Panc1 (cell line): ENCODE results near the gene OR8B4. TPM values are rescaled to one million over a fixed set of nuclear protein-coding genes. Genes with fewer than 3 reads are reported as not detected.

Source experiments
- ATAC-seq: fragments of 200-7000 bp; cut with Tn5 transposase; 2 replicates; pipeline ENCODE4 v1.9.1; 2020; ENCODE audit warnings: mild to moderate bottlenecking, moderate library complexity
- BruUV-seq: library from RNA; stranded (reverse); fragments of 400-500 nt; replicated peaks from 2 replicates; lab custom pipeline; 2021; lab: Mats Ljungman, UMichigan
- CTCF ChIA-PET: fragments of 300-600 bp; sonication (Branson Sonifier 250); formaldehyde crosslinking; loops from one replicate; lab custom pipeline; 2022; ENCODE audit warnings: antibody characterized with exemption; lab: Charles Lee
- POLR2A ChIA-PET: fragments of 300-600 bp; sonication (Branson Sonifier 250); formaldehyde crosslinking; loops from one replicate; lab custom pipeline; 2022; ENCODE audit warnings: antibody characterized with exemption; lab: Charles Lee
- DNase-seq: peaks from one replicate; pipeline ENCODE4 v3.0.0-alpha.2; 2010; ENCODE audit warnings: low read depth, low spot score
- H3K27ac ChIP-seq: 2 replicates; pipeline ENCODE4 v1.5.1; 2011; ENCODE audit warnings: mild to moderate bottlenecking, low read length, inconsistent platforms
- H3K27me3 ChIP-seq: fragments of 200-500 bp; sonication (Bioruptor generic); 2 replicates; pipeline ENCODE4 v1.6.0; 2014; ENCODE audit warnings: low read length, inconsistent platforms; ENCODE audit not compliant: control insufficient read depth, insufficient read depth
- H3K36me3 ChIP-seq: fragments of 200-500 bp; sonication (Bioruptor generic); 2 replicates; pipeline ENCODE4 v1.5.1; 2014; ENCODE audit warnings: inconsistent platforms, mild to moderate bottlenecking, low read length, moderate library complexity; ENCODE audit not compliant: control insufficient read depth, insufficient read depth
- H3K4me1 ChIP-seq: 2 replicates; pipeline ENCODE4 v1.5.1; 2011; ENCODE audit warnings: inconsistent platforms, mild to moderate bottlenecking, low read length, moderate library complexity; ENCODE audit not compliant: control insufficient read depth, insufficient read depth
- H3K4me3 ChIP-seq, 2 experiments: 2 replicates each; pipeline ENCODE4 v1.5.1; 2011 to 2012; ENCODE audit warnings: low read depth in 2 of 2, low read length in 2 of 2, mild to moderate bottlenecking in 2 of 2, inconsistent platforms in 1 of 2, moderate library complexity in 1 of 2
- H3K9me3 ChIP-seq: fragments of 200-500 bp; sonication (Bioruptor generic); 2 replicates; pipeline ENCODE4 v1.5.1; 2014; ENCODE audit warnings: low read depth, mild to moderate bottlenecking, inconsistent platforms, low read length, moderate library complexity; ENCODE audit not compliant: control insufficient read depth, insufficient read depth
- CTCF ChIP-seq: fragments of 450-650 bp; IDR thresholded peaks from 2 replicates; pipeline ENCODE4 v1.5.1; 2017; ENCODE audit warnings: mild to moderate bottlenecking
- POLR2AphosphoS5 ChIP-seq: IDR thresholded peaks from 2 replicates; pipeline ENCODE4 v1.6.1; 2012; ENCODE audit warnings: mild to moderate bottlenecking, low read depth, low read length, moderate library complexity
- REST ChIP-seq, 2 experiments: IDR thresholded peaks; 2 replicates each; pipeline ENCODE4 v1.6.1; 2011 to 2012; ENCODE audit warnings: low read depth in 2 of 2, control low read depth in 1 of 2, low read length in 1 of 2, mild to moderate bottlenecking in 1 of 2, moderate library complexity in 1 of 2; ENCODE audit not compliant: insufficient read depth in 1 of 2
- SIN3A ChIP-seq: IDR thresholded peaks from 2 replicates; pipeline ENCODE4 v1.6.1; 2012; ENCODE audit warnings: low read depth, mild to moderate bottlenecking, low read length, moderate library complexity, borderline replicate concordance; ENCODE audit not compliant: insufficient read depth
- TCF7L2 ChIP-seq: IDR thresholded peaks from 2 replicates; pipeline ENCODE4 v1.6.1; 2011; ENCODE audit warnings: mild to moderate bottlenecking, low read depth, low read length, inconsistent platforms
- in situ Hi-C: cut with HindIII; loops from 2 replicates; pipeline ENCODE4 v1.10.0; 2016; ENCODE audit warnings: low sequenced_read_pairs, low pct_unique_long_range_greater_than_20kb
- intact Hi-C: fragments of 100-400 bp; cut with micrococcal nuclease; formaldehyde crosslinking; loops from one replicate; pipeline ENCODE4 v1.10.0; 2022; ENCODE audit not compliant: unreplicated experiment
- total RNA-seq: library from RNA; stranded (reverse); gene quantifications from one replicate; pipeline ENCODE4 v1.2.1, GENCODE V29; 2021; ENCODE audit not compliant: unreplicated experiment

Gene OR8B4
- total RNA-seq, 1 experiment from 2014 or later = not detected

GRCh38 chr11:124467381-124467927 is 42.8 kb upstream of the OR8B4 start:
- DNase-seq = no peak
- ATAC-seq = no peak
- Histone ChIP-seq H3K27me3 (no peaks in the 10 kb centered on the region), H3K9me3 (no peaks in the 10 kb centered on the region), H3K4me3 (no peak overlapping the region), H3K36me3 (no peaks in the 10 kb centered on the region), H3K4me1 (no peaks in the 10 kb centered on the region), H3K27ac (no peak overlapping the region)
- ChIA-PET POLR2A (no interaction called here), CTCF (no interaction called here)
- intact Hi-C loops = no loop called here
- BruUV-seq = no TSS peak
- in situ Hi-C loops = no loop called here
- no peak for TF ChIP-seq POLR2AphosphoS5
- TF ChIP-seq TCF7L2 = no peak
- TF ChIP-seq REST (IDR thresholded peaks at IDR 0.05; ENCODE audit: insufficient read depth in 1 of 2, low read depth in 2 of 2, low read length in 1 of 2) = no peak
- no peak for TF ChIP-seq CTCF
- TF ChIP-seq SIN3A = no peak

- no peak overlapping the region for H3K4me3 ChIP-seq
- ChIA-PET CTCF (no interaction called here), POLR2A (no interaction called here)
- ATAC-seq = no peak
- intact Hi-C loops = no loop called here
- H3K27me3 ChIP-seq = no peaks in the 10 kb centered on the region
- BruUV-seq = no TSS peak
- H3K4me1 ChIP-seq = no peaks in the 10 kb centered on the region
- no peaks in the 10 kb centered on the region for H3K9me3 ChIP-seq
- H3K36me3 ChIP-seq = no peaks in the 10 kb centered on the region
- DNase-seq = no peak
- TF ChIP-seq CTCF (no peak), REST (IDR thresholded peaks at IDR 0.05; ENCODE audit: insufficient read depth in 1 of 2, low read depth in 2 of 2, low read length in 1 of 2) (no peak), SIN3A (no peak), POLR2AphosphoS5 (no peak), TCF7L2 (no peak)
- no peak overlapping the region for H3K27ac ChIP-seq
- in situ Hi-C loops = no loop called here
Observed at GRCh38 chr11:124465368-124465767, 40.7 kb upstream of the OR8B4 start.
